HCT116 (cell line): Measurements from ENCODE around the gene SGF29. TPM values are rescaled to one million over a fixed set of nuclear protein-coding genes. Genes with fewer than 3 reads are reported as not detected.

Source experiments
- ATAC-seq: fragments of 200-7000 bp; cut with Tn5 transposase; 2 replicates; pipeline ENCODE4 v1.9.1; 2020; ENCODE audit warnings: mild to moderate bottlenecking, moderate library complexity
- BruUV-seq: library from RNA; stranded (reverse); fragments of 400-500 nt; replicated peaks from 2 replicates; lab custom pipeline; 2021; lab: Mats Ljungman, UMichigan
- CTCF ChIA-PET: fragments of 300-600 bp; sonication (Branson Sonifier 250); formaldehyde crosslinking; loops from one replicate; lab custom pipeline; 2021; ENCODE audit warnings: antibody characterized with exemption; lab: Charles Lee
- POLR2A ChIA-PET: fragments of 300-600, 350-600 bp; sonication (Branson Sonifier 250); formaldehyde crosslinking; loops from one replicate; lab custom pipeline; 2021; ENCODE audit warnings: antibody characterized with exemption; lab: Charles Lee
- RAD21 ChIA-PET, 2 experiments: fragments of 300-600 bp; sonication (Branson Sonifier 250); formaldehyde crosslinking; loops; one replicate each; lab custom pipeline; 2023; ENCODE audit warnings: low total read pairs in 2 of 2; ENCODE audit not compliant: uncharacterized antibody in 2 of 2, unreplicated experiment in 2 of 2, low non-redundant PET in 1 of 2; lab: Charles Lee
- DNase-seq: peaks from one replicate; pipeline ENCODE4 v3.0.0-alpha.2; 2010; ENCODE audit warnings: low read depth, low spot score
- H2AFZ ChIP-seq: fragments of 200-600 bp; shearing (Covaris generic), sonication (generic); 2 replicates; pipeline ENCODE4 v1.6.1; 2017; ENCODE audit warnings: low read depth, mixed run types, mixed read lengths, antibody characterized with exemption, low read length; ENCODE audit not compliant: poor library complexity, severe bottlenecking
- H3K27ac ChIP-seq: 2 replicates; pipeline ENCODE4 v1.5.1; 2012; ENCODE audit warnings: low read depth, low read length
- H3K27me3 ChIP-seq: fragments of 200-600 bp; sonication (generic); 2 replicates; pipeline ENCODE4 v1.6.1; 2016; ENCODE audit warnings: mixed run types, low read length, mixed read lengths; ENCODE audit not compliant: insufficient read depth
- H3K36me3 ChIP-seq, 2 experiments: fragments of 200-500 bp in 1 of 2; fragments of 200-600 bp in 1 of 2; sonication (Bioruptor generic) in 1 of 2; sonication (generic) in 1 of 2; 2 replicates each; pipeline versions ENCODE4 v1.5.1 to v1.6.1; 2014 to 2016; ENCODE audit warnings: low read length in 2 of 2, inconsistent platforms in 1 of 2, mixed read lengths in 1 of 2, mixed run types in 1 of 2; ENCODE audit not compliant: insufficient read depth in 2 of 2, control insufficient read depth in 1 of 2
- H3K4me1 ChIP-seq, 2 experiments: fragments of 200-600 bp in 1 of 2; sonication (generic) in 1 of 2; 2 replicates each; pipeline versions ENCODE4 v1.5.1 to v1.6.1; 2012 to 2017; ENCODE audit warnings: low read length in 2 of 2, inconsistent platforms in 1 of 2, mild to moderate bottlenecking in 1 of 2, mixed read lengths in 1 of 2, mixed run types in 1 of 2, moderate library complexity in 1 of 2; ENCODE audit not compliant: insufficient read depth in 2 of 2, control insufficient read depth in 1 of 2
- H3K4me2 ChIP-seq: fragments of 200-600 bp; sonication (generic); 2 replicates; pipeline ENCODE4 v1.6.1; 2017; ENCODE audit warnings: mixed run types, low read length, mixed read lengths
- H3K4me3 ChIP-seq, 2 experiments: fragments of 200-600 bp in 1 of 2; sonication (generic) in 1 of 2; replicated peaks in 1 of 2; 2 replicates each; pipeline ENCODE4 v1.5.1; 2011 to 2016; ENCODE audit warnings: low read length in 2 of 2, control low read depth in 1 of 2, low read depth in 1 of 2, mild to moderate bottlenecking in 1 of 2, mixed read lengths in 1 of 2, mixed run types in 1 of 2
- H3K79me2 ChIP-seq: fragments of 200-600 bp; sonication (generic); 2 replicates; pipeline ENCODE4 v1.6.1; 2017; ENCODE audit warnings: mild to moderate bottlenecking, mixed run types, low read length, moderate library complexity, mixed read lengths; ENCODE audit not compliant: insufficient read depth
- H3K9ac ChIP-seq: fragments of 200-600 bp; sonication (generic); 2 replicates; pipeline ENCODE4 v1.6.1; 2016; ENCODE audit warnings: low read length, mixed read lengths
- H3K9me2 ChIP-seq: fragments of 200-600 bp; sonication (generic), shearing (Covaris generic); 2 replicates; pipeline ENCODE4 v1.6.1; 2017; ENCODE audit warnings: mixed run types, mild to moderate bottlenecking, moderate library complexity; ENCODE audit not compliant: insufficient read depth
- H3K9me3 ChIP-seq, 2 experiments: fragments of 200-500 bp in 1 of 2; fragments of 200-600 bp in 1 of 2; sonication (Bioruptor generic) in 1 of 2; sonication (generic) in 1 of 2; 2 replicates each; pipeline ENCODE4 v1.6.1; 2014 to 2017; ENCODE audit warnings: low read length in 2 of 2, mixed read lengths in 2 of 2, inconsistent platforms in 1 of 2, low read depth in 1 of 2, mild to moderate bottlenecking in 1 of 2, mixed run types in 1 of 2, moderate library complexity in 1 of 2; ENCODE audit not compliant: control insufficient read depth in 1 of 2, insufficient read depth in 1 of 2
- H4K20me1 ChIP-seq: fragments of 200-600 bp; sonication (generic), shearing (Covaris generic); 2 replicates; pipeline ENCODE4 v1.6.1; 2017; ENCODE audit warnings: mixed run types, mild to moderate bottlenecking, moderate library complexity; ENCODE audit not compliant: insufficient read depth
- CBX3 ChIP-seq: IDR thresholded peaks from 2 replicates; pipeline ENCODE4 v1.6.1; 2012; ENCODE audit warnings: low read depth
- CEBPB ChIP-seq: IDR thresholded peaks from 2 replicates; pipeline ENCODE4 v1.6.1; 2012; ENCODE audit warnings: low read depth
- EGR1 ChIP-seq: IDR thresholded peaks from 2 replicates; pipeline ENCODE4 v1.6.1; 2012; ENCODE audit warnings: low read depth
- ELF1 ChIP-seq: IDR thresholded peaks from 2 replicates; pipeline ENCODE4 v1.6.1; 2012; ENCODE audit warnings: low read depth, borderline replicate concordance
- EZH2 ChIP-seq: fragments of 200-600 bp; sonication (generic); IDR thresholded peaks from 2 replicates; pipeline ENCODE4 v1.6.1; 2017; ENCODE audit warnings: antibody characterized with exemption, mixed run types
- FOSL1 ChIP-seq: IDR thresholded peaks from 2 replicates; pipeline ENCODE4 v1.6.1; 2012; ENCODE audit warnings: low read depth
- JUND ChIP-seq: IDR thresholded peaks from 2 replicates; pipeline ENCODE4 v1.6.1; 2012
- MAX ChIP-seq: IDR thresholded peaks from 2 replicates; pipeline ENCODE4 v1.6.1; 2012
- POLR2A ChIP-seq: IDR thresholded peaks from 2 replicates; pipeline ENCODE4 v1.7.0; 2011; ENCODE audit warnings: borderline replicate concordance; ENCODE audit not compliant: insufficient read depth, insufficient read length; ENCODE audit errors: extremely low read depth
- POLR2AphosphoS5 ChIP-seq: IDR thresholded peaks from 2 replicates; pipeline ENCODE4 v1.6.1; 2011; ENCODE audit warnings: mild to moderate bottlenecking, low read depth, low read length, moderate library complexity
- RAD21 ChIP-seq: IDR thresholded peaks from 2 replicates; pipeline ENCODE4 v1.6.1; 2012; ENCODE audit warnings: low read depth, mild to moderate bottlenecking
- SRF ChIP-seq: IDR thresholded peaks from 2 replicates; pipeline ENCODE4 v1.6.1; 2012; ENCODE audit warnings: low read depth
- TCF7L2 ChIP-seq: IDR thresholded peaks from 2 replicates; pipeline ENCODE4 v1.7.0; 2011; ENCODE audit warnings: borderline replicate concordance, inconsistent platforms; ENCODE audit not compliant: insufficient read depth, insufficient read length; ENCODE audit errors: extremely low read depth
- YY1 ChIP-seq: IDR thresholded peaks from 2 replicates; pipeline ENCODE4 v1.6.1; 2011; ENCODE audit warnings: low read length, low read depth, moderate library complexity, mild to moderate bottlenecking; ENCODE audit not compliant: insufficient replicate concordance; ENCODE audit errors: extremely low read depth
- ZFX ChIP-seq: fragments of 450-650 bp; IDR thresholded peaks from 2 replicates; pipeline ENCODE4 v1.6.1; 2017
- intact Hi-C: fragments of 100-400 bp; cut with micrococcal nuclease; formaldehyde crosslinking; loops from 2 replicates; pipeline ENCODE4 v1.10.0; 2022
- total RNA-seq: library from RNA; stranded (reverse); gene quantifications from one replicate; pipeline ENCODE4 v1.2.1, GENCODE V29; 2021; ENCODE audit not compliant: unreplicated experiment
- TF ChIP-seq, protein P1 (sequence below): IDR thresholded peaks from 2 replicates; pipeline ENCODE4 v1.6.1; 2012
- TF ChIP-seq, protein P2 (sequence below): IDR thresholded peaks from 2 replicates; pipeline ENCODE4 v1.6.1; 2012; ENCODE audit warnings: low read depth

The SGF29 gene
- total RNA-seq, 1 experiment from 2014 or later, result 19.7 TPM

GRCh38 chr16:28543072-28543471, 10.6 kb upstream of the SGF29 start:
- no peak overlapping the region for H3K4me2 ChIP-seq
- DNase-seq (no peak), ATAC-seq (no peak)
- H3K9me3 ChIP-seq, result no peaks in the 10 kb centered on the region
- no peaks in the 10 kb centered on the region for H3K27me3 ChIP-seq
- TF ChIP-seq EZH2 (no peak), ZFX (no peak)
- no peaks in the 10 kb centered on the region for H3K4me1 ChIP-seq
- H3K79me2 ChIP-seq, result no peaks in the 10 kb centered on the region
- H3K9me2 ChIP-seq, result no peaks in the 10 kb centered on the region
- no peak overlapping the region for H3K9ac ChIP-seq
- no peaks in the 10 kb centered on the region for H3K36me3 ChIP-seq
- no peak overlapping the region for H3K27ac ChIP-seq
- intact Hi-C loops, result no loop called here
- CTCF ChIA-PET, result no interaction called here
- no peak overlapping the region for H2AFZ ChIP-seq
- no peaks in the 10 kb centered on the region for H4K20me1 ChIP-seq
- no peak overlapping the region for H3K4me3 ChIP-seq
- no TSS peak for BruUV-seq
- RAD21 ChIA-PET, result no interaction called here
- POLR2A ChIA-PET, result interaction anchor here (0.5 kb wide), 1 partner anchor 11 kb away, joined by 3 read pairs; the partner anchor contains the start of gene SGF29

- no peak overlapping the region for H3K4me2 ChIP-seq
- no peaks in the 10 kb centered on the region for H3K79me2 ChIP-seq
- POLR2A ChIA-PET, result no interaction called here
- H4K20me1 ChIP-seq, result no peaks in the 10 kb centered on the region
- no peaks in the 10 kb centered on the region for H3K9me2 ChIP-seq
- H3K4me1 ChIP-seq, result peaks cover 0 to 3% of the 10 kb centered on the region in 2 experiments; a peak in 1 of 4 replicates
- H3K4me3 ChIP-seq, result no peak overlapping the region
- RAD21 ChIA-PET, result no interaction called here
- CTCF ChIA-PET, result no interaction called here
- no peak overlapping the region for H3K27ac ChIP-seq
- no peaks in the 10 kb centered on the region for H3K36me3 ChIP-seq
- no peak overlapping the region for H3K9ac ChIP-seq
- no peaks in the 10 kb centered on the region for H3K9me3 ChIP-seq
- H3K27me3 ChIP-seq, result no peaks in the 10 kb centered on the region
- ATAC-seq, result no peak
- no peak overlapping the region for H2AFZ ChIP-seq
- BruUV-seq, result no TSS peak
- DNase-seq, result no peak
- intact Hi-C loops, result loop anchor here (5.0 kb wide), 2 partner anchors 223 to 333 kb away; partner anchors contain the start of gene XPO6
- TF ChIP-seq CEBPB (no peak), RAD21 (no peak), ELF1 (no peak), POLR2AphosphoS5 (no peak), EGR1 (no peak), YY1 (no peak), EZH2 (no peak), JUND (no peak), POLR2A (no peak), CBX3 (no peak), FOSL1 (no peak), TCF7L2 (no peak), MAX (no peak), SRF (no peak)
- TF ChIP-seq, protein P1, sequence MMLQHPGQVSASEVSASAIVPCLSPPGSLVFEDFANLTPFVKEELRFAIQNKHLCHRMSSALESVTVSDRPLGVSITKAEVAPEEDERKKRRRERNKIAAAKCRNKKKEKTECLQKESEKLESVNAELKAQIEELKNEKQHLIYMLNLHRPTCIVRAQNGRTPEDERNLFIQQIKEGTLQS, result no peak
- TF ChIP-seq, protein P2, sequence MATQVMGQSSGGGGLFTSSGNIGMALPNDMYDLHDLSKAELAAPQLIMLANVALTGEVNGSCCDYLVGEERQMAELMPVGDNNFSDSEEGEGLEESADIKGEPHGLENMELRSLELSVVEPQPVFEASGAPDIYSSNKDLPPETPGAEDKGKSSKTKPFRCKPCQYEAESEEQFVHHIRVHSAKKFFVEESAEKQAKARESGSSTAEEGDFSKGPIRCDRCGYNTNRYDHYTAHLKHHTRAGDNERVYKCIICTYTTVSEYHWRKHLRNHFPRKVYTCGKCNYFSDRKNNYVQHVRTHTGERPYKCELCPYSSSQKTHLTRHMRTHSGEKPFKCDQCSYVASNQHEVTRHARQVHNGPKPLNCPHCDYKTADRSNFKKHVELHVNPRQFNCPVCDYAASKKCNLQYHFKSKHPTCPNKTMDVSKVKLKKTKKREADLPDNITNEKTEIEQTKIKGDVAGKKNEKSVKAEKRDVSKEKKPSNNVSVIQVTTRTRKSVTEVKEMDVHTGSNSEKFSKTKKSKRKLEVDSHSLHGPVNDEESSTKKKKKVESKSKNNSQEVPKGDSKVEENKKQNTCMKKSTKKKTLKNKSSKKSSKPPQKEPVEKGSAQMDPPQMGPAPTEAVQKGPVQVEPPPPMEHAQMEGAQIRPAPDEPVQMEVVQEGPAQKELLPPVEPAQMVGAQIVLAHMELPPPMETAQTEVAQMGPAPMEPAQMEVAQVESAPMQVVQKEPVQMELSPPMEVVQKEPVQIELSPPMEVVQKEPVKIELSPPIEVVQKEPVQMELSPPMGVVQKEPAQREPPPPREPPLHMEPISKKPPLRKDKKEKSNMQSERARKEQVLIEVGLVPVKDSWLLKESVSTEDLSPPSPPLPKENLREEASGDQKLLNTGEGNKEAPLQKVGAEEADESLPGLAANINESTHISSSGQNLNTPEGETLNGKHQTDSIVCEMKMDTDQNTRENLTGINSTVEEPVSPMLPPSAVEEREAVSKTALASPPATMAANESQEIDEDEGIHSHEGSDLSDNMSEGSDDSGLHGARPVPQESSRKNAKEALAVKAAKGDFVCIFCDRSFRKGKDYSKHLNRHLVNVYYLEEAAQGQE, result no peak
These were observed 8.7 kb upstream of the SGF29 start for GRCh38 chr16:28544998-28545397.
